ENCODE measurements around the gene MUC5AC. TPM values are rescaled to one million over a fixed set of nuclear protein-coding genes. Genes with fewer than 3 reads are reported as not detected.
A peak's percentile ranks its signal among the peaks of the same experiment; 100 is the strongest.
"Not testable (repeated sequence)": the region's sequence is repeated elsewhere in the genome, so short reads cannot be mapped to it uniquely, and the experiment has no call there.

The MUC5AC gene
- total RNA-seq, 1 donor from 2014 or later = not detected

GRCh38 chr11:1140642-1141490, 16.9 kb upstream of the MUC5AC start:
- no peak for DNase-seq (ENCODE audit: extremely low read depth, low read depth, low spot score)

GRCh38 chr11:1146365-1146764, 11.4 kb upstream of the MUC5AC start:
- DNase-seq (ENCODE audit: extremely low read depth, low read depth, low spot score) = no peak

GRCh38 chr11:1147792-1148191, 10.0 kb upstream of the MUC5AC start:
- DNase-seq (ENCODE audit: extremely low read depth, low read depth, low spot score) = no peak

- no peak for DNase-seq (ENCODE audit: extremely low read depth, low read depth, low spot score)
Measured at GRCh38 chr11:1148752-1149180, 9.0 kb upstream of the MUC5AC start.

GRCh38 chr11:1149545-1149944, 8.2 kb upstream of the MUC5AC start:
- no peak for DNase-seq (ENCODE audit: extremely low read depth, low read depth, low spot score)

GRCh38 chr11:1150116-1150515, 7.6 kb upstream of the MUC5AC start:
- no peak for DNase-seq (ENCODE audit: extremely low read depth, low read depth, low spot score)

GRCh38 chr11:1150769-1151365, 6.9 kb upstream of the MUC5AC start:
- DNase-seq (ENCODE audit: extremely low read depth, low read depth, low spot score) = peak; percentile 12

- no peak for DNase-seq (ENCODE audit: extremely low read depth, low read depth, low spot score)
Measured at GRCh38 chr11:1151366-1152315, 6.1 kb upstream of the MUC5AC start.

GRCh38 chr11:1152316-1153104, 5.2 kb upstream of the MUC5AC start:
- DNase-seq (ENCODE audit: extremely low read depth, low read depth, low spot score) = no peak

GRCh38 chr11:1153105-1153950, 4.4 kb upstream of the MUC5AC start:
- no peak for DNase-seq (ENCODE audit: extremely low read depth, low read depth, low spot score)

GRCh38 chr11:1153951-1154493, 3.7 kb upstream of the MUC5AC start:
- DNase-seq (ENCODE audit: extremely low read depth, low read depth, low spot score) = peak; percentile 25

- DNase-seq (ENCODE audit: extremely low read depth, low read depth, low spot score) = not testable (repeated sequence)
Measured at GRCh38 chr11:1154656-1155055, 3.1 kb upstream of the MUC5AC start.

- DNase-seq (ENCODE audit: extremely low read depth, low read depth, low spot score) = no peak
Measured at GRCh38 chr11:1155274-1155693, 2.5 kb upstream of the MUC5AC start.

GRCh38 chr11:1156506-1157340, 1.0 kb upstream of the MUC5AC start:
- no peak for DNase-seq (ENCODE audit: extremely low read depth, low read depth, low spot score)

- no peak for DNase-seq (ENCODE audit: extremely low read depth, low read depth, low spot score)
Measured at GRCh38 chr11:1157341-1157644, 460 bp upstream of the MUC5AC start.

- DNase-seq (ENCODE audit: extremely low read depth, low read depth, low spot score) = no peak
Measured at GRCh38 chr11:1158681-1159487, 1.1 kb downstream of the MUC5AC start.

GRCh38 chr11:1159488-1160220, 1.9 kb downstream of the MUC5AC start:
- not testable (repeated sequence) for DNase-seq (ENCODE audit: extremely low read depth, low read depth, low spot score)
